ENCODE measurements around the gene ATP9A.

GRCh38 chr20:51745804-51746203 lies 22.4 kb downstream of the ATP9A start:
- TF ChIP-seq CTCF (IDR thresholded peaks at IDR 0.05) (no peak), EZH2 (IDR thresholded peaks at IDR 0.05) (no peak), EZH2phosphoT487 (IDR thresholded peaks at IDR 0.05) (no peak)

All from neural progenitor cell (in vitro differentiated cells).